ENCODE data around the gene MCCC1. TPM values are rescaled to one million over a fixed set of nuclear protein-coding genes. Genes with fewer than 3 reads are reported as not detected.

The MCCC1 gene
- total RNA-seq, 4 donors from 2014 or later = 20.5 to 40.3 (median 35.0) TPM

GRCh38 chr3:183064475-183064874 is 34.8 kb downstream of the MCCC1 start:
- DNase-seq = no peak
- H3K4me3 ChIP-seq = no peak overlapping the region
- no peaks in the 10 kb centered on the region for H3K4me1 ChIP-seq
- intact Hi-C loops (cut with DNase I; ENCODE audit: low total_unique reads) = no loop called here
- H3K9me3 ChIP-seq = no peaks in the 10 kb centered on the region
- no peak for TF ChIP-seq CTCF (IDR thresholded peaks at IDR 0.05)
- TF ChIP-seq POLR2A (IDR thresholded peaks at IDR 0.05) = no peak
- no peaks in the 10 kb centered on the region for H3K36me3 ChIP-seq
- no peaks in the 10 kb centered on the region for H3K27me3 ChIP-seq
- H3K27ac ChIP-seq = no peak overlapping the region

- DNase-seq = no peak
- Histone ChIP-seq H3K27me3 (no peaks in the 10 kb centered on the region), H3K36me3 (no peaks in the 10 kb centered on the region), H3K9me3 (no peaks in the 10 kb centered on the region), H3K27ac (no peak overlapping the region), H3K4me1 (no peaks in the 10 kb centered on the region), H3K4me3 (no peak overlapping the region)
- no peak for TF ChIP-seq CTCF (IDR thresholded peaks at IDR 0.05)
- no peak for TF ChIP-seq POLR2A (IDR thresholded peaks at IDR 0.05)
- intact Hi-C loops (cut with DNase I; ENCODE audit: low total_unique reads) = no loop called here
Measured at GRCh38 chr3:183061391-183062172, 37.7 kb downstream of the MCCC1 start.

GRCh38 chr3:183058351-183058750 is 40.9 kb downstream of the MCCC1 start:
- DNase-seq = no peak
- Histone ChIP-seq H3K36me3 (no peaks in the 10 kb centered on the region), H3K4me3 (no peak overlapping the region), H3K9me3 (no peaks in the 10 kb centered on the region), H3K27me3 (no peaks in the 10 kb centered on the region), H3K4me1 (no peaks in the 10 kb centered on the region), H3K27ac (no peak overlapping the region)
- intact Hi-C loops (cut with DNase I; ENCODE audit: low total_unique reads) = no loop called here
- TF ChIP-seq POLR2A (IDR thresholded peaks at IDR 0.05) = no peak
- no peak for TF ChIP-seq CTCF (IDR thresholded peaks at IDR 0.05)

GRCh38 chr3:183050706-183051105 is 48.6 kb downstream of the MCCC1 start:
- Histone ChIP-seq H3K36me3 (no peaks in the 10 kb centered on the region), H3K4me3 (no peak overlapping the region), H3K4me1 (no peaks in the 10 kb centered on the region), H3K27ac (no peak overlapping the region), H3K9me3 (no peaks in the 10 kb centered on the region), H3K27me3 (no peaks in the 10 kb centered on the region)
- TF ChIP-seq POLR2A (IDR thresholded peaks at IDR 0.05) (no peak), CTCF (IDR thresholded peaks at IDR 0.05) (no peak)
- intact Hi-C loops (cut with DNase I; ENCODE audit: low total_unique reads) = no loop called here
- DNase-seq = no peak

GRCh38 chr3:183046883-183047282 is 52.4 kb downstream of the MCCC1 start:
- Histone ChIP-seq H3K27me3 (no peaks in the 10 kb centered on the region), H3K9me3 (no peaks in the 10 kb centered on the region), H3K27ac (no peak overlapping the region), H3K36me3 (no peaks in the 10 kb centered on the region), H3K4me3 (no peak overlapping the region), H3K4me1 (no peaks in the 10 kb centered on the region)
- DNase-seq = no peak
- intact Hi-C loops (cut with DNase I; ENCODE audit: low total_unique reads) = no loop called here
- no peak for TF ChIP-seq POLR2A (IDR thresholded peaks at IDR 0.05)
- no peak for TF ChIP-seq CTCF (IDR thresholded peaks at IDR 0.05)
